Sciatic nerve (tissue), 2 donors: Measurements from ENCODE around the gene MRPL2. TPM values are rescaled to one million over a fixed set of nuclear protein-coding genes. Genes with fewer than 3 reads are reported as not detected.

Source experiments
- ATAC-seq: fragments of 200-7000 bp; cut with Tn5 transposase; one replicate; pipeline ENCODE4 v1.9.1; 2020; ENCODE audit warnings: mild to moderate bottlenecking, moderate library complexity
- DNase-seq: peaks from one replicate; pipeline ENCODE4 v3.0.0-alpha.2; 2020; ENCODE audit warnings: low spot score
- intact Hi-C: fragments of 100-400 bp; cut with DNase I; formaldehyde crosslinking; loops from one replicate; pipeline ENCODE4 v1.14.2; 2022
- total RNA-seq: library from RNA; stranded (reverse); fragmentation: NEBNext Ultra II Directional; extraction: Animal tissue kit (Norgen Biotek cat#: 25700); gene quantifications from one replicate; pipeline ENCODE4 v1.2.1, GENCODE V29; 2021
- donor health status: DM: no; HTN: no; CAD: no.
- donor health status: DM: no; HTN: no; CAD: no.

MRPL2 gene
- total RNA-seq, 1 donor from 2014 or later = 40.4 TPM

DNA sequence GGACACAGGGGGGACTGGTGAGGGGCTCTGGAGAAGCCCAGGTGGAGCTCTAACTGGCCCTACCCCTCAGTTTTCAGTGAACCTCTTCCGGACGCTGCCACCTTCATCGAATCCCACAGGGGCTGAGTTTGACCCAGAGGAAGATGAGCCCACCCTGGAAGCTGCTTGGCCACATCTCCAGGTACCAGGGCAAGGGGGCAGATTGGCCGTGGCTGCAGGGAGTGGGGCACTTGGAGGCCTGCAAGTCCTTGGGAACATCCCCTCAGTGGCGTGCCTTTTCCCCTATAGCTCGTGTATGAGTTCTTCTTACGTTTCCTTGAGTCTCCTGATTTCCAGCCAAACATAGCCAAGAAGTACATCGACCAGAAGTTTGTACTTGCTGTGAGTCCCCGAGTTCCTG, 52.1 kb downstream of the MRPL2 start:
- no peak for ATAC-seq
- intact Hi-C loops = no loop called here
- DNase-seq = no peak

DNA sequence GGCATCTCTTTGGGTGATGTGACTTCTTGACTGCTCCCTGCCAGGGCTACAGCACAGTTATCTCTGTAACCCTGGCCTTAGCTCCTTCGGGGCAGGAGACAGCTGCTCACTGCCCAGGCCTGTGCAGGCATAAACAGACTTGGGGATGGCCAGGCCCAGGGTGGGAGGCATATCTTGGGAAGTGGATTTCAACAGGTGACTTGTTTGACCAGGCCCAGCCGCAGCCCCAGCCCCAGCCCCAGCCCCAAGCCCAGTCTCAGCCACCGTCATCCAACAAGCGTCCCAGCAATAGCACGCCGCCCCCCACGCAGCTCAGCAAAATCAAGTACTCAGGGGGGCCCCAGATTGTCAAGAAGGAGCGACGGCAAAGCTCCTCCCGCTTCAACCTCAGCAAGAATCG, 53.0 kb downstream of the MRPL2 start:
- no peak for DNase-seq
- intact Hi-C loops = no loop called here
- ATAC-seq = no peak

DNA sequence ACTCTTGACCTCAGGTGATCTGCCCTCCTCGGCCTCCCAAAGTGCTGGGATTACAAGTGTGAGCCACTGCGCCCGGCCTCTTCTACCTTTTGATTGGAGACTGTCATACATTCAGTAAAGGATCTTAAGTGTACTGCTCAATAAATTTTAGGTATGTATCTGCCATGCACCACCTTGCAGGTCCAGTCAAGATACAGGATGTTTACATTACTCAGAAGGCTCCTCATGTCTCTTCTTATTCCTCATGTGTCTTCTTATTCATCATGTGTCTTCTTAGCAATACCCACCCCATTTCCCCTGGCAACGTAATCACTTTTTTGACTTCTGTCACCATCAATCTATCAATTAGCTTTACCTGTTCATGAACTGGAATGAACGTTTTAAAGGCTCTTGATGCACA, 53.4 kb downstream of the MRPL2 start:
- DNase-seq = no peak
- intact Hi-C loops = no loop called here
- ATAC-seq = no peak

Other genes starting within 250 kb of the MRPL2 start
- 51.6 TPM for gene RPL7L1, start 179.8 kb downstream of the MRPL2 start, total RNA-seq
- 0.40 TPM for gene PTCRA, start 143.4 kb downstream of the MRPL2 start, total RNA-seq
- 44.9 TPM for gene CNPY3, start 130.0 kb downstream of the MRPL2 start, total RNA-seq
- 1.8 TPM for gene GNMT, start 98.7 kb downstream of the MRPL2 start, total RNA-seq
- 20.4 TPM for gene PEX6, start 80.3 kb downstream of the MRPL2 start, total RNA-seq
- gene PPP2R5D, start 74.9 kb downstream of the MRPL2 start, total RNA-seq = 31.1 TPM
- gene MEA1, start 45.5 kb downstream of the MRPL2 start, total RNA-seq = 46.0 TPM
- 53.4 TPM for gene KLHDC3, start 45.2 kb downstream of the MRPL2 start, total RNA-seq
- 34.6 TPM for gene RRP36, start 37.8 kb downstream of the MRPL2 start, total RNA-seq
- 20.9 TPM for gene CUL7, start 5.6 kb downstream of the MRPL2 start, total RNA-seq
- 35.5 TPM for gene KLC4, start 197 bp upstream of the MRPL2 start, total RNA-seq
- 11.0 TPM for gene PTK7, start 16.9 kb upstream of the MRPL2 start, total RNA-seq
- 32.6 TPM for gene SRF, start 111.8 kb upstream of the MRPL2 start, total RNA-seq
- 42.9 TPM for gene CUL9, start 122.8 kb upstream of the MRPL2 start, total RNA-seq
- 45.9 TPM for gene DNPH1, start 170.0 kb upstream of the MRPL2 start, total RNA-seq
- 0.04 TPM for gene TTBK1, start 184.0 kb upstream of the MRPL2 start, total RNA-seq
- not detected for gene SLC22A7, start 238.8 kb upstream of the MRPL2 start, total RNA-seq
- 3.8 TPM for gene CRIP3, start 249.4 kb upstream of the MRPL2 start, total RNA-seq